ENCODE data around the gene USF1.

DNA sequence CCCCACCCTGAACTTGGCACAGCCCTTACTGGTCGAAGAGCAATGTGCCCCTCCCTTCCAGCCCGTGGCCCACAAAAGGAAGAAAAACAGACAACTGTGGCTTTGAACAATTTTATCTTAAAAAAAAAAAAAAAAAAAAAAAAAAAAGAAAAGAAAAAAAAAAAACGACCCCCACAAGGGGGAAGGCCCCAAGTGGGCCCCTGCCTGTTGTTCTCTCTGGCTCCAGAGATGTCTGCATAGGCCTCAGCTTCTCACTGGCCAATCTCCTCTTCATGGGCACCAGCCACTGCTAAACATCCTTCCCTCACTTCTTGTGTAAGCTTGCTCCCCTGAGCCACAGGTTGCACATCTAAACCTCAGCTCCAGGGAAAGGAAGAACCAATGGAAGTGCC lies 6.6 kb downstream of the USF1 start:
- TF ChIP-seq, protein P1, sequence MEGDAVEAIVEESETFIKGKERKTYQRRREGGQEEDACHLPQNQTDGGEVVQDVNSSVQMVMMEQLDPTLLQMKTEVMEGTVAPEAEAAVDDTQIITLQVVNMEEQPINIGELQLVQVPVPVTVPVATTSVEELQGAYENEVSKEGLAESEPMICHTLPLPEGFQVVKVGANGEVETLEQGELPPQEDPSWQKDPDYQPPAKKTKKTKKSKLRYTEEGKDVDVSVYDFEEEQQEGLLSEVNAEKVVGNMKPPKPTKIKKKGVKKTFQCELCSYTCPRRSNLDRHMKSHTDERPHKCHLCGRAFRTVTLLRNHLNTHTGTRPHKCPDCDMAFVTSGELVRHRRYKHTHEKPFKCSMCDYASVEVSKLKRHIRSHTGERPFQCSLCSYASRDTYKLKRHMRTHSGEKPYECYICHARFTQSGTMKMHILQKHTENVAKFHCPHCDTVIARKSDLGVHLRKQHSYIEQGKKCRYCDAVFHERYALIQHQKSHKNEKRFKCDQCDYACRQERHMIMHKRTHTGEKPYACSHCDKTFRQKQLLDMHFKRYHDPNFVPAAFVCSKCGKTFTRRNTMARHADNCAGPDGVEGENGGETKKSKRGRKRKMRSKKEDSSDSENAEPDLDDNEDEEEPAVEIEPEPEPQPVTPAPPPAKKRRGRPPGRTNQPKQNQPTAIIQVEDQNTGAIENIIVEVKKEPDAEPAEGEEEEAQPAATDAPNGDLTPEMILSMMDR (conservative IDR thresholded peaks at IDR 0.05; ENCODE audit: low read depth, low read length): no peak
- TF ChIP-seq EZH2 (IDR thresholded peaks at IDR 0.05; ENCODE audit: borderline replicate concordance, low read depth, low read length, poor library complexity, severe bottlenecking): no peak
